Peyer's patch (tissue), 4 donors: ENCODE results near the gene RNF217.

Experiments
- POLR2A ChIP-seq, 2 donors: fragments of 450-650 bp; IDR thresholded peaks; one replicate each; pipeline ENCODE4 v1.5.1; 2017; ENCODE audit warnings: antibody characterized with exemption in 2 of 2, mild to moderate bottlenecking in 2 of 2, moderate library complexity in 2 of 2
- TF ChIP-seq, protein P1 (sequence below), 6 experiments: fragments of 450-650 bp in 4 of 6; fragments of 200-600 bp in 2 of 6; sonication (generic) in 1 of 6; IDR thresholded peaks; one replicate each; pipeline ENCODE4 v1.5.1; 2017 to 2019; ENCODE audit warnings: antibody characterized with exemption in 6 of 6, mild to moderate bottlenecking in 3 of 6, moderate library complexity in 1 of 6

DNA sequence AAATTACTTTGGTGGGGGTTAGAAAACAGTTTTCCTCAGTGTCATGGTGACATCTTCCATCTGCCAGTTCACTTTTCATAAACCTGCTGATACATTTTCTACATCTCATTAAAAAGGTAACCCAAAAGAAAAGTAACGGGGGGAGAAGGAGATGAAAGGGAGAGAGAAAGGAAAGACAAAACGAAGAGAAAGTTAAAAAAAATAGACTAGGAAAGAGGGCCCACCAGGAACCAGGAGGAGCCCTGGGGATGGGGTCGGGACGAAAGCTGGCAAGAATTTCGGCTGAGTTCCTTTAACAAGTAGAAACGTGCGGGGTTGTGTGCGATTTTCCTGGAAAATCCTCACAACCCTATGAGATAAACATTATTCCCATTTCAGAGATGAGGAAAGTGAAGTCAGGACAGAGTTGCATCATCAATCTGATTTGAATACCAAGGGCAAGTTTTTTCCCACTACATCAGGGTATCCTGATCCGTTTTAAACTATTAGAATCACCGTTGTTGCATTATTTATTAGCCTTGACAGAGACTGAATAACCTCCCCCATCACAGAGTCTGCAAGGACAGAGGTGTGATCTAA, 137.9 kb downstream of the RNF217 start:
- TF ChIP-seq, protein P1, sequence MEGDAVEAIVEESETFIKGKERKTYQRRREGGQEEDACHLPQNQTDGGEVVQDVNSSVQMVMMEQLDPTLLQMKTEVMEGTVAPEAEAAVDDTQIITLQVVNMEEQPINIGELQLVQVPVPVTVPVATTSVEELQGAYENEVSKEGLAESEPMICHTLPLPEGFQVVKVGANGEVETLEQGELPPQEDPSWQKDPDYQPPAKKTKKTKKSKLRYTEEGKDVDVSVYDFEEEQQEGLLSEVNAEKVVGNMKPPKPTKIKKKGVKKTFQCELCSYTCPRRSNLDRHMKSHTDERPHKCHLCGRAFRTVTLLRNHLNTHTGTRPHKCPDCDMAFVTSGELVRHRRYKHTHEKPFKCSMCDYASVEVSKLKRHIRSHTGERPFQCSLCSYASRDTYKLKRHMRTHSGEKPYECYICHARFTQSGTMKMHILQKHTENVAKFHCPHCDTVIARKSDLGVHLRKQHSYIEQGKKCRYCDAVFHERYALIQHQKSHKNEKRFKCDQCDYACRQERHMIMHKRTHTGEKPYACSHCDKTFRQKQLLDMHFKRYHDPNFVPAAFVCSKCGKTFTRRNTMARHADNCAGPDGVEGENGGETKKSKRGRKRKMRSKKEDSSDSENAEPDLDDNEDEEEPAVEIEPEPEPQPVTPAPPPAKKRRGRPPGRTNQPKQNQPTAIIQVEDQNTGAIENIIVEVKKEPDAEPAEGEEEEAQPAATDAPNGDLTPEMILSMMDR (IDR thresholded peaks at IDR 0.05) = no peak
- no peak for TF ChIP-seq POLR2A (IDR thresholded peaks at IDR 0.05)
